PC-9 (cell line): ENCODE data around the gene KIF6. TPM values are rescaled to one million over a fixed set of nuclear protein-coding genes. Genes with fewer than 3 reads are reported as not detected.

Source experiments
- BruUV-seq: library from RNA; stranded (reverse); fragments of 400-500 nt; replicated peaks from 2 replicates; lab custom pipeline; 2021; lab: Mats Ljungman, UMichigan
- CTCF ChIA-PET: fragments of 300-600 bp; sonication (Branson Sonifier 250); formaldehyde crosslinking; loops from one replicate; lab custom pipeline; 2022; ENCODE audit warnings: antibody characterized with exemption; lab: Charles Lee
- POLR2A ChIA-PET: fragments of 300-600 bp; sonication (Branson Sonifier 250); formaldehyde crosslinking; loops from one replicate; lab custom pipeline; 2022; ENCODE audit warnings: antibody characterized with exemption; ENCODE audit not compliant: unreplicated experiment; lab: Charles Lee
- DNase-seq, 2 experiments: peaks; one replicate each; pipeline versions ENCODE4 v3.0.0 to v3.0.0-alpha.2; 2015 to 2022; ENCODE audit warnings: mixed read lengths in 1 of 2
- H2AFZ ChIP-seq: fragments of 200-600 bp; sonication (generic); 2 replicates; pipeline ENCODE4 v1.8.1; 2017; ENCODE audit warnings: antibody characterized with exemption
- H3F3A ChIP-seq: fragments of 200-600 bp; sonication (generic); 2 replicates; pipeline ENCODE4 v1.8.1; 2017; ENCODE audit warnings: antibody characterized with exemption, mild to moderate bottlenecking, low read depth; ENCODE audit not compliant: insufficient read depth
- H3K27ac ChIP-seq: fragments of 200-600 bp; sonication (generic); 2 replicates; pipeline ENCODE4 v1.6.1; 2016; ENCODE audit warnings: mixed run types
- H3K27me3 ChIP-seq: fragments of 200-600 bp; sonication (generic); 2 replicates; pipeline ENCODE4 v1.6.1; 2016; ENCODE audit warnings: low read depth, mixed run types; ENCODE audit not compliant: insufficient read depth
- H3K36me3 ChIP-seq: fragments of 200-600 bp; sonication (generic); 2 replicates; pipeline ENCODE4 v1.6.1; 2016; ENCODE audit warnings: low read depth, mixed run types
- H3K4me1 ChIP-seq: fragments of 200-600 bp; sonication (generic); replicated peaks from 2 replicates; pipeline ENCODE4 v1.6.1; 2016; ENCODE audit warnings: mixed run types; ENCODE audit not compliant: insufficient read depth
- H3K4me2 ChIP-seq: fragments of 200-600 bp; sonication (generic); 2 replicates; pipeline ENCODE4 v1.6.1; 2017; ENCODE audit warnings: mixed run types
- H3K4me3 ChIP-seq: fragments of 200-600 bp; sonication (generic); 2 replicates; pipeline ENCODE4 v1.6.1; 2016; ENCODE audit warnings: mixed run types
- H3K79me2 ChIP-seq: fragments of 200-600 bp; sonication (generic); 2 replicates; pipeline ENCODE4 v1.6.1; 2017; ENCODE audit warnings: low read depth, mixed run types
- H3K9me2 ChIP-seq: fragments of 200-600 bp; sonication (generic); 2 replicates; pipeline ENCODE4 v1.8.1; 2017; ENCODE audit warnings: mild to moderate bottlenecking; ENCODE audit not compliant: insufficient read depth
- H3K9me3 ChIP-seq: fragments of 200-600 bp; sonication (generic); 2 replicates; pipeline ENCODE4 v1.8.1; 2016; ENCODE audit warnings: low read depth; ENCODE audit not compliant: insufficient read depth
- H4K20me1 ChIP-seq: fragments of 200-600 bp; sonication (generic); 2 replicates; pipeline ENCODE4 v1.8.1; 2017; ENCODE audit not compliant: insufficient read depth
- EZH2 ChIP-seq: fragments of 200-600 bp; sonication (generic); IDR thresholded peaks from 2 replicates; pipeline ENCODE4 v1.8.0; 2017; ENCODE audit warnings: antibody characterized with exemption, low read depth
- intact Hi-C: fragments of 100-400 bp; cut with micrococcal nuclease; formaldehyde crosslinking; loops from one replicate; pipeline ENCODE4 v1.10.0; 2022; ENCODE audit not compliant: unreplicated experiment
- total RNA-seq: library from RNA; stranded (reverse); gene quantifications from 2 replicates; pipeline ENCODE4 v1.2.3, GENCODE V29; 2021
- TF ChIP-seq, protein P1 (sequence below): fragments of 200-600 bp; sonication (generic); conservative IDR thresholded peaks from 2 replicates; pipeline ENCODE4 v1.6.1; 2017; ENCODE audit warnings: mixed run types, antibody characterized with exemption, mild to moderate bottlenecking, moderate library complexity

The KIF6 gene
- total RNA-seq, 1 experiment from 2014 or later, result not detected

DNA sequence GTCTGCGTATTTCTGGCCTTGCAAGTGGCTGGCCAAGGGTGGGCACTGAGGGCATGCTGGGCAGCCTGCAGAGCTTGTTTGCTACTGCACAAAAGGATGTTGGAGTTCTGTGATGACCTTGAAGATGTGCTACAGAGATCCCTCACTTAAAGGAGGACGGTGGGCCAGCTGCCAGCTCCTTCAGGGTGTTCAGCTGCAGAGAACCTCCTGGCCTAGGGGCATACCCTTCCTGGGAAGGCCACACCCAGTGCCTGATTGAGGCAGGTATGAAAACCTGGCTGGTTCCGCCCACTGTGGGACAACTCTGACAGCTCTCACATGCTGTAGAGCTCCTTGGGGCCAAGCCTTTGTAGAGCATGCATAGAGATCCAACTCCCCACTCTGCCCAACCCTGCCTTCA lies 408.0 kb downstream of the KIF6 start:
- intact Hi-C loops, result no loop called here
- Histone ChIP-seq H3K36me3 (no peaks in the 10 kb centered on the region), H3K4me3 (no peak overlapping the region), H3K4me2 (no peak overlapping the region), H3F3A (no peaks in the 10 kb centered on the region), H3K79me2 (no peaks in the 10 kb centered on the region), H3K9me2 (no peaks in the 10 kb centered on the region), H2AFZ (no peak overlapping the region), H3K27me3 (peaks cover 81% of the 10 kb centered on the region), H3K4me1 (no peaks in the 10 kb centered on the region), H3K27ac (no peak overlapping the region), H4K20me1 (no peaks in the 10 kb centered on the region), H3K9me3 (no peaks in the 10 kb centered on the region)
- TF ChIP-seq, protein P1, sequence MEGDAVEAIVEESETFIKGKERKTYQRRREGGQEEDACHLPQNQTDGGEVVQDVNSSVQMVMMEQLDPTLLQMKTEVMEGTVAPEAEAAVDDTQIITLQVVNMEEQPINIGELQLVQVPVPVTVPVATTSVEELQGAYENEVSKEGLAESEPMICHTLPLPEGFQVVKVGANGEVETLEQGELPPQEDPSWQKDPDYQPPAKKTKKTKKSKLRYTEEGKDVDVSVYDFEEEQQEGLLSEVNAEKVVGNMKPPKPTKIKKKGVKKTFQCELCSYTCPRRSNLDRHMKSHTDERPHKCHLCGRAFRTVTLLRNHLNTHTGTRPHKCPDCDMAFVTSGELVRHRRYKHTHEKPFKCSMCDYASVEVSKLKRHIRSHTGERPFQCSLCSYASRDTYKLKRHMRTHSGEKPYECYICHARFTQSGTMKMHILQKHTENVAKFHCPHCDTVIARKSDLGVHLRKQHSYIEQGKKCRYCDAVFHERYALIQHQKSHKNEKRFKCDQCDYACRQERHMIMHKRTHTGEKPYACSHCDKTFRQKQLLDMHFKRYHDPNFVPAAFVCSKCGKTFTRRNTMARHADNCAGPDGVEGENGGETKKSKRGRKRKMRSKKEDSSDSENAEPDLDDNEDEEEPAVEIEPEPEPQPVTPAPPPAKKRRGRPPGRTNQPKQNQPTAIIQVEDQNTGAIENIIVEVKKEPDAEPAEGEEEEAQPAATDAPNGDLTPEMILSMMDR, result no peak
- TF ChIP-seq EZH2, result no peak
- ChIA-PET CTCF (no interaction called here), POLR2A (no interaction called here)
- no TSS peak for BruUV-seq
- no peak for DNase-seq

DNA sequence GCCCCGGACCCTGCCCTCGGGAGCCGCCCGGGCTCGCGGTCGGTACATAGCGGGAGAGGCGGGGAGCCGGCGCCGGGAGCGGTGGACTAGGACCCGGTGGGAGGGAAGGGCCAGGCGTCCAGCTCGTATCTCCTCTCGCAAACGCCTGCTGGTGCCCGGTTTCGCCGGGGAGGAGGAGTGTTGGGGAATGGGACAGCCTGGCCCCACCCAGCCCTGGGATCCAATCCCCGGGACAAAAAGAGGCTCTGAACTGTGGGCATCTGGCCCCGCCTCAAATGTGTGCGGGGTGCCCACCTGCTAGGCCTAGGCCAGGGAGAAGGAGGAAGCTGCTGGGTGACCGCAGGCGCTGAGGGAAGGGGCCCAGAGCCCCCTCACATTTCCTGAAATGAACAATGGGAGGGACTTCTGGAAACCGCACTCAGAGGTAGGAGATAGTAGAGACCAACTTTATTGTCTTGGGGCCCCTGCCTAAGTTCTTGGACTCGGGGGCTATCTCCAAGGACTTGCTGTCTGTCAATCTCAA lies 410.9 kb downstream of the KIF6 start, which contains the start of gene KCNK17:
Gene KCNK17, minus strand, starts transcription at position 147 of the 523 bp plus-strand sequence. Its CDS starts 99 bp downstream, at position 48.
- no peaks in the 10 kb centered on the region for H3K9me3 ChIP-seq
- no peaks in the 10 kb centered on the region for H3F3A ChIP-seq
- H3K36me3 ChIP-seq, result no peaks in the 10 kb centered on the region
- no peaks in the 10 kb centered on the region for H3K79me2 ChIP-seq
- ChIA-PET CTCF (no interaction called here), POLR2A (no interaction called here)
- H3K9me2 ChIP-seq, result no peaks in the 10 kb centered on the region
- no peak within 1 kb of the TSS for H3K27ac ChIP-seq
- H3K27me3 ChIP-seq, result peaks cover 64% of the 10 kb centered on the region
- no TSS peak for BruUV-seq
- H4K20me1 ChIP-seq, result no peaks in the 10 kb centered on the region
- H3K4me3 ChIP-seq, result no peak within 1 kb of the TSS
- TF ChIP-seq, protein P1, result no peak
- TF ChIP-seq EZH2, result no peak
- DNase-seq, result no peak
- H3K4me2 ChIP-seq, result no peak within 1 kb of the TSS
- no peak within 1 kb of the TSS for H2AFZ ChIP-seq
- no peaks in the 10 kb centered on the region for H3K4me1 ChIP-seq
- intact Hi-C loops, result no loop called here

DNA sequence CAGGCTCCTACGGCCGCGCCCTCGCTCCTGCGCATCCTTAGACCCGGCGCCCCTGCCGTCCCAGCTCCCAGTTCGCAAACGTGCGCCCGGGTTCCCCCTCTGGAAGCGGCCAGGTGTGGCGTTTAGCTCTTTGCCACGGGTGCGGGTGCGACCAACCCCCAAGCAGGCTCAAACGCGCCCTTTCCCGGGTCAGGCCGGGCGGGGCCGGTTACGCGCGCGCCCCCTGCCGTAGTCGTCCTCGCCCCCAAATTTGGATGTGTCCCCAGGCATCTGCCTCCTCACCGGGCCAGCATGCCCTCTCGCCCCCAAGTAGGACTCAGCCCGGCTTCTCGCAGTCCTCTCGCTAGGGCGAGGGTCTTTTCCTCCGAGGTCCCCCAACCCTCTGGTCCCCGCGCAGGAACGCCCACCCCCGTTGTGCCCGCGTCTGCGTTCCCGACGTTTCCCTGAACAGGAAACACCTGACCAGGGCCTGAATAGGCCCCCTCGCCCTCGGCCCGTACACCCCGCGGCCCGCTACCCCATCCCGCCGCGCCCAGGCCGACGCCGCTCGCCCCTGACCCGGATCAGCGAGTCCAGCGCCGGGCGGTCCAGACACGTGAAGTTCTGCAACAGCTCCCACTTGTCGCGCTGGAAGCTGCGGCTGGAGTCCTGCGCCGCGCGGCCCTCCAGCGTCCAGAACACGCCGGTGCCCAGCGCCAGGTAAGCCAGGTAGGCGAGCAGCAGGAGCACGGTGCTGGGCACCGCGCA lies 411.5 kb downstream of the KIF6 start:
- TF ChIP-seq, protein P1, result no peak
- no peak for TF ChIP-seq EZH2
- Histone ChIP-seq H3F3A (no peaks in the 10 kb centered on the region), H3K27me3 (peaks cover 57% of the 10 kb centered on the region), H4K20me1 (no peaks in the 10 kb centered on the region), H3K4me1 (no peaks in the 10 kb centered on the region), H3K9me2 (no peaks in the 10 kb centered on the region), H3K4me2 (no peak overlapping the region), H3K36me3 (no peaks in the 10 kb centered on the region), H3K4me3 (no peak overlapping the region), H3K79me2 (no peaks in the 10 kb centered on the region), H2AFZ (no peak overlapping the region), H3K9me3 (no peaks in the 10 kb centered on the region), H3K27ac (no peak overlapping the region)
- no peak for DNase-seq
- CTCF ChIA-PET, result no interaction called here
- intact Hi-C loops, result no loop called here
- BruUV-seq, result no TSS peak
- POLR2A ChIA-PET, result no interaction called here
